Activated CD8-positive, alpha-beta T cell treated with anti-CD3 and anti-CD28 coated beads for 36 hours (primary cell): ENCODE measurements around the gene CRYL1. TPM values are rescaled to one million over a fixed set of nuclear protein-coding genes. Genes with fewer than 3 reads are reported as not detected.

Source experiments
- ATAC-seq: fragments of 200-7000 bp; cut with Tn5 transposase; one replicate; pipeline ENCODE4 v1.10.0; 2021; ENCODE audit warnings: mild to moderate bottlenecking, moderate library complexity
- CTCF ChIA-PET: fragments of 350-600 bp; sonication (Branson Sonifier 250); formaldehyde crosslinking; loops from one replicate; lab custom pipeline; 2021; ENCODE audit warnings: antibody characterized with exemption; lab: Charles Lee
- POLR2A ChIA-PET: fragments of 350-600 bp; sonication (Branson Sonifier 250); formaldehyde crosslinking; loops from one replicate; lab custom pipeline; 2021; ENCODE audit warnings: antibody characterized with exemption; lab: Charles Lee
- DNase-seq: peaks from one replicate; pipeline ENCODE4 v3.0.0-alpha.2; 2020
- H3K27ac Mint-ChIP-seq: one replicate; pipeline ENCODE4 v1.8.0; 2021; ENCODE audit warnings: mild to moderate bottlenecking, mixed read lengths
- H3K27me3 Mint-ChIP-seq: one replicate; pipeline ENCODE4 v1.8.0; 2021; ENCODE audit warnings: mixed read lengths
- H3K36me3 Mint-ChIP-seq: one replicate; pipeline ENCODE4 v1.8.0; 2021; ENCODE audit warnings: low read depth, mixed read lengths
- H3K4me1 Mint-ChIP-seq: one replicate; pipeline ENCODE4 v1.8.0; 2021; ENCODE audit warnings: low read depth, mixed read lengths
- H3K4me3 Mint-ChIP-seq: one replicate; pipeline ENCODE4 v1.8.0; 2021; ENCODE audit warnings: mild to moderate bottlenecking, moderate library complexity, mixed read lengths
- H3K9me3 Mint-ChIP-seq: one replicate; pipeline ENCODE4 v1.8.0; 2021; ENCODE audit warnings: mixed read lengths
- intact Hi-C: fragments of 100-400 bp; cut with micrococcal nuclease; formaldehyde crosslinking; loops from one replicate; pipeline ENCODE4 v1.10.0; 2022
- total RNA-seq, 2 experiments: library from RNA; stranded (reverse); gene quantifications; one replicate each; pipeline ENCODE4 v1.2.3, GENCODE V29; 2021
- TF ChIP-seq, protein P1 (sequence below): fragments of 200-600 bp; IDR thresholded peaks from one replicate; pipeline ENCODE4 v1.8.0; 2022; ENCODE audit warnings: antibody characterized with exemption, mild to moderate bottlenecking

Gene CRYL1
- total RNA-seq, 2 experiments from 2014 or later, result 8.5 to 9.4 TPM

DNA sequence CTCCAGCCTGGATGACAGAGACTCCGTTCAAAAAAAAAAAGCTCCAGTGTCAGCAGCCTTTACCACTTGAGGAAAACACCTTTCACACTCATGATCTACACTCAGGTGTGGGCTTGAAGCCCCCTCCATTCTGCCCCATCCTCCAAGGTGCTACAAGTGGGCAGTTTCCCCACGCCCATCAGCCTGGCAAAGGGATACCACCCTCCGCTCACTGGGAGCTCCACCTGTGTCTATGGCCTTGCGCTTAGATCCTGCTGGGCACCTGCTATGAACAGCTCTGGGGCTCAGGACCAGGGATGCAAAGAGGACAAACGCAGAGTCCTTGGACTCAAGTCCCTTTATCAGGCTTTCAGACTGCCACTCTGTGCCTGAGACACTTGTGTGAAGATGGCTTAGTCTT lies 127.8 kb downstream of the CRYL1 start:
- Mint-ChIP-seq H3K36me3 (no peaks in the 10 kb centered on the region), H3K27ac (no peak overlapping the region), H3K4me1 (peaks cover 7% of the 10 kb centered on the region), H3K4me3 (no peak overlapping the region), H3K9me3 (no peaks in the 10 kb centered on the region), H3K27me3 (no peaks in the 10 kb centered on the region)
- no peak for DNase-seq
- CTCF ChIA-PET, result no interaction called here
- TF ChIP-seq, protein P1, sequence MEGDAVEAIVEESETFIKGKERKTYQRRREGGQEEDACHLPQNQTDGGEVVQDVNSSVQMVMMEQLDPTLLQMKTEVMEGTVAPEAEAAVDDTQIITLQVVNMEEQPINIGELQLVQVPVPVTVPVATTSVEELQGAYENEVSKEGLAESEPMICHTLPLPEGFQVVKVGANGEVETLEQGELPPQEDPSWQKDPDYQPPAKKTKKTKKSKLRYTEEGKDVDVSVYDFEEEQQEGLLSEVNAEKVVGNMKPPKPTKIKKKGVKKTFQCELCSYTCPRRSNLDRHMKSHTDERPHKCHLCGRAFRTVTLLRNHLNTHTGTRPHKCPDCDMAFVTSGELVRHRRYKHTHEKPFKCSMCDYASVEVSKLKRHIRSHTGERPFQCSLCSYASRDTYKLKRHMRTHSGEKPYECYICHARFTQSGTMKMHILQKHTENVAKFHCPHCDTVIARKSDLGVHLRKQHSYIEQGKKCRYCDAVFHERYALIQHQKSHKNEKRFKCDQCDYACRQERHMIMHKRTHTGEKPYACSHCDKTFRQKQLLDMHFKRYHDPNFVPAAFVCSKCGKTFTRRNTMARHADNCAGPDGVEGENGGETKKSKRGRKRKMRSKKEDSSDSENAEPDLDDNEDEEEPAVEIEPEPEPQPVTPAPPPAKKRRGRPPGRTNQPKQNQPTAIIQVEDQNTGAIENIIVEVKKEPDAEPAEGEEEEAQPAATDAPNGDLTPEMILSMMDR, result no peak
- ATAC-seq, result no peak
- POLR2A ChIA-PET, result interaction anchor here (0.6 kb wide), 1 partner anchor 204 kb away, joined by 5 read pairs; no protein-coding TSS in a partner anchor
- intact Hi-C loops, result no loop called here

DNA sequence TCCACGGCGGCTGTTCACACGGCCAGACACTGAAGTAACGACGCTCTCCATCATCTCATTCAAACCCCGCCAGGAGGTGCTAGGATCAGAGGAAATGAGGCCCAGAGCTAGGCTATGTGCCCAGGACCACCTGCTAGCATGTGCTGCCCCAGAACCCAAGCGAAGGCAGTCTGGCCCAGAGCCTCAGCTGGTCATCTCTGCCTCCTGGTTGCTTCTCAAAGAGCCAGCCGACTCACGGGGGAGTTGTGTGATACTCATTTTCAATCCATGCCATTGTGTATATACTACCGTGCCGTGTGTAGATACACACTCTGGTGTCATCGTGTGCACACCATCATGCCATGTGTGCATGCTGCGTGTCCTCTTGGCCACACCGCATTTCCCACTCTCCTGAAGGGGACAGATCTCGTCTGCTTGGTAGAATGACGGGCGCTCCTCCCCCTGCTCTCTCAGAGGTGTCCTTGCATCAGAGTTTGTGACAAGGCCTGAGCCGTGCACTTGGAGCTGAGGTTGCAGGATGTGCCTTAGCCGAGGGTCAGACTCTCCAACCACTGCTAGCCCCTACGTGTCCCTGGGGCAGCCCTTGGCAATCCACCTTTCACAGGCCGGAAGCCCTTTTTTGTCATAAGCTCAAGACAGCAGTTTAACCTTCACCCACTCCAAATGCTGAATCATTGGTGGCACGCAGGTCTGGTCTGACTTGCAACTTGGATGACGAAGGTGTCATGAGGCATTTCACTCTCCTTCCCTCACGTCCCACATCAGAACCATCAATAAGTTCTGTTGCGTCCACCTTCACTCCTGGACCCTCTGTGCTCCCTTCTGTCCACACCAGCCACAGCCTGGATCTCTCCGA lies 130.4 kb downstream of the CRYL1 start:
- Mint-ChIP-seq H3K27me3 (no peaks in the 10 kb centered on the region), H3K4me1 (no peaks in the 10 kb centered on the region), H3K9me3 (no peaks in the 10 kb centered on the region), H3K36me3 (no peaks in the 10 kb centered on the region), H3K27ac (no peak overlapping the region), H3K4me3 (no peak overlapping the region)
- ATAC-seq, result no peak
- DNase-seq, result no peak
- POLR2A ChIA-PET, result interaction anchor here (0.7 kb wide), 1 partner anchor 26 kb away, joined by 3 read pairs; no protein-coding TSS in a partner anchor
- CTCF ChIA-PET, result no interaction called here
- intact Hi-C loops, result no loop called here
- TF ChIP-seq, protein P1, result no peak

DNA sequence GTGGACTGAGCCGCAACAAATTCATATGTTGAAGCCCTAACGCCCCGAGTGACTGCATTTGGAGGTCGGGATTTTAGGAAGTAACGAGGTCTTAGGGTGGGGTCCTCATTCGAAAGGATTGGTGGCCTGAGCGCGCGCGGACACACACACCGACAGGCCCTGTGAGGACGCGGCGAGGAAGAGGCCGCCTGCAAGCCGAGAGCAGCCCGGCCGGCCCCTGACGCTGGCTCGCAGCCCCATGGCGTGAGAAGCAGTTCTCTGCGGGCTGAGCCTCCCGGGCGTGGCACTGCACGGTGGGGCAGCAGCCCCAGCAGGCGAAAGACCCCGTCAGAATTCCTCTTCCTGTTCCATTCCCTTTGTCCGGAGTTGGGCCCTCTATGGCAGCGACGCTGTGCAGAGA lies 131.2 kb downstream of the CRYL1 start:
- no peak overlapping the region for H3K27ac Mint-ChIP-seq
- TF ChIP-seq, protein P1, result no peak
- H3K36me3 Mint-ChIP-seq, result no peaks in the 10 kb centered on the region
- CTCF ChIA-PET, result no interaction called here
- no peaks in the 10 kb centered on the region for H3K9me3 Mint-ChIP-seq
- H3K4me3 Mint-ChIP-seq, result no peak overlapping the region
- H3K4me1 Mint-ChIP-seq, result no peaks in the 10 kb centered on the region
- POLR2A ChIA-PET, result no interaction called here
- no peak for DNase-seq
- ATAC-seq, result no peak
- intact Hi-C loops, result no loop called here
- H3K27me3 Mint-ChIP-seq, result no peaks in the 10 kb centered on the region

DNA sequence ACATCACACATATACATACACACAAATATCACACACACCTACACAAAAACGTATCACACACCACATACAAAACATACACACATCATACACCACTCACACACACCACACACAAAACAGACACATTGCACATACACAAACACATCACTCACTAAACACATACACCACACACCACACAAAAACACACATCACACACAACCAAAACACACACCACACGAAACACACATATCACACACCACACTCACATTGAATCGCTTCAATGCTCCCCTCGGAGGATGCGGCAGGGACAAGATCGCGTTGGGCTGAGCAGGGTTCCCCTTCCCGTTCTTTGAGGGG lies 131.5 kb downstream of the CRYL1 start:
- no peaks in the 10 kb centered on the region for H3K9me3 Mint-ChIP-seq
- no peak overlapping the region for H3K4me3 Mint-ChIP-seq
- DNase-seq, result no peak
- intact Hi-C loops, result no loop called here
- ChIA-PET CTCF (no interaction called here), POLR2A (no interaction called here)
- H3K27me3 Mint-ChIP-seq, result no peaks in the 10 kb centered on the region
- no peak overlapping the region for H3K27ac Mint-ChIP-seq
- no peak for ATAC-seq
- H3K4me1 Mint-ChIP-seq, result no peaks in the 10 kb centered on the region
- TF ChIP-seq, protein P1, result no peak
- H3K36me3 Mint-ChIP-seq, result no peaks in the 10 kb centered on the region

DNA sequence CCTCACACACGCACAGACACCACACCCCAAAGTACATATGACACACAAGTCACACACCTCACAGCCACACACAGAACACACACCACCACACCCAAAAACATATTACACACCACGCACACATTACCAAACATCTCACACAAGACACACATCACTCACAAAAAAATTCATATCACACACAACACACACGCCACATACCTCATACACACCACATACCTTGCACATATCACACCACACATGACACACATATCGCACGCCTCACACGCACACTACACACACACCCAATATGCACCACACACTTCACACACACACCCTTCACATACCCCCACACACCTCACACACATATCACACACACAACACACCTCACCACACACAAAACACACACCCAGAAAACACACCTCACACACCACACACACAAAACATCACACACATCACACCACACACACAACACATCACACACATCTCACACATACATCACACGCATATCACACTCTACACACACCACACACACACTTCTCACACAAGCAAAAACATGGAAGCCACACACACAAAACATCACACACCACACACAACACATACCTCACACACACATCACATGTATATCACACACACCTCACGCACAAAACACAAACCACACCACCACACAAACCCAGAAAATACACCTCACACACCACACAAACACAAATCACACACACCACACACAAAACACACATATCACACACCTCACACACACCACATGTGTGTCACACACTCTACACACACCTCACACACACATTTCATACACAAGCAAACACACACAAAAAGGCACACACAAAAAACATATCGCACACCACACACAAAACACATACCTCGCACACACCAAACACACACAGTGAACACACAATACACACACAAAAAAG lies 132.1 kb downstream of the CRYL1 start:
- CTCF ChIA-PET, result no interaction called here
- no peak for DNase-seq
- Mint-ChIP-seq H3K27me3 (no peaks in the 10 kb centered on the region), H3K36me3 (no peaks in the 10 kb centered on the region), H3K4me3 (no peak overlapping the region), H3K4me1 (peaks cover 2% of the 10 kb centered on the region), H3K27ac (no peak overlapping the region), H3K9me3 (no peaks in the 10 kb centered on the region)
- ATAC-seq, result no peak
- intact Hi-C loops, result no loop called here
- TF ChIP-seq, protein P1, result no peak
- POLR2A ChIA-PET, result no interaction called here
